ENCODE measurements around the gene POLD2. TPM values are rescaled to one million over a fixed set of nuclear protein-coding genes. Genes with fewer than 3 reads are reported as not detected.

The POLD2 gene
- total and polyA plus RNA-seq, 5 donors from 2014 or later: 37.1 to 59.0 (median 54.2) TPM

- Histone ChIP-seq H3K36me3 (ENCODE audit: control insufficient read depth, insufficient read depth, low read length) (no peaks in the 10 kb centered on the region), H3K27ac (ENCODE audit: insufficient read depth, low read length, poor library complexity, severe bottlenecking) (no peak overlapping the region), H3K27me3 (ENCODE audit: control insufficient read depth, insufficient read depth, low read length) (no peaks in the 10 kb centered on the region), H3K4me3 (ENCODE audit: low read depth, low read length) (no peak overlapping the region), H3K4me1 (ENCODE audit: control insufficient read depth, insufficient read depth, low read length, poor library complexity, severe bottlenecking) (peaks cover 7% of the 10 kb centered on the region), H3K9me3 (ENCODE audit: control insufficient read depth in 2 of 2, low read length in 2 of 2) (no peaks in the 10 kb centered on the region)
- peak overlapping the region in 2 of 3 donors; percentile 76 to 86 for H3K27ac Mint-ChIP-seq
- ATAC-seq (ENCODE audit: low read depth in 2 of 2) (peak in 1 of 2 donors; percentile 44), DNase-seq (peak; percentile 40 to 73 (median 66))
- peak overlapping the region; percentile 49 to 75 (median 62) for H3K4me3 Mint-ChIP-seq
- H3K27me3 Mint-ChIP-seq: peaks cover 9% of the 10 kb centered on the region
- no peaks in the 10 kb centered on the region for H3K36me3 Mint-ChIP-seq
- H3K9me3 Mint-ChIP-seq: peaks cover 0 to 1% (median 0%) of the 10 kb centered on the region in 7 donors
- H3K4me1 Mint-ChIP-seq: peaks cover 0 to 14% (median 0%) of the 10 kb centered on the region in 4 donors
Measured at GRCh38 chr7:44145969-44146911, 22.9 kb upstream of the POLD2 start.

- H3K4me1 ChIP-seq (ENCODE audit: control insufficient read depth, insufficient read depth, low read length, poor library complexity, severe bottlenecking): peaks cover 7% of the 10 kb centered on the region
- Mint-ChIP-seq H3K4me3 (peak overlapping the region; percentile 17 to 75 (median 66)), H3K36me3 (no peaks in the 10 kb centered on the region), H3K4me1 (peaks cover 0 to 14% (median 0%) of the 10 kb centered on the region in 4 donors), H3K27me3 (peaks cover 9% of the 10 kb centered on the region), H3K9me3 (peaks cover 0 to 1% (median 0%) of the 10 kb centered on the region in 7 donors), H3K27ac (peak overlapping the region in 2 of 3 donors; percentile 76 to 86)
- H3K4me3 ChIP-seq (ENCODE audit: low read depth, low read length): no peak overlapping the region
- H3K27me3 ChIP-seq (ENCODE audit: control insufficient read depth, insufficient read depth, low read length): no peaks in the 10 kb centered on the region
- DNase-seq (peak; percentile 49 to 52 (median 51)), ATAC-seq (ENCODE audit: low read depth in 2 of 2) (peak; percentile 40 to 48)
- no peaks in the 10 kb centered on the region for H3K9me3 ChIP-seq (ENCODE audit: control insufficient read depth in 2 of 2, low read length in 2 of 2)
- no peaks in the 10 kb centered on the region for H3K36me3 ChIP-seq (ENCODE audit: control insufficient read depth, insufficient read depth, low read length)
- H3K27ac ChIP-seq (ENCODE audit: insufficient read depth, low read length, poor library complexity, severe bottlenecking): no peak overlapping the region
Measured at GRCh38 chr7:44145479-44145968, 22.2 kb upstream of the POLD2 start.

GRCh38 chr7:44144968-44145478 is 21.7 kb upstream of the POLD2 start:
- Mint-ChIP-seq H3K9me3 (peaks cover 0 to 1% (median 0%) of the 10 kb centered on the region in 7 donors), H3K36me3 (no peaks in the 10 kb centered on the region), H3K4me1 (peaks cover 0 to 14% (median 0%) of the 10 kb centered on the region in 4 donors), H3K27me3 (peaks cover 9% of the 10 kb centered on the region), H3K27ac (peak overlapping the region in 2 of 3 donors; percentile 76 to 86), H3K4me3 (peak overlapping the region in 3 of 4 donors; percentile 63 to 75 (median 70))
- H3K9me3 ChIP-seq (ENCODE audit: control insufficient read depth in 2 of 2, low read length in 2 of 2): no peaks in the 10 kb centered on the region
- no peaks in the 10 kb centered on the region for H3K36me3 ChIP-seq (ENCODE audit: control insufficient read depth, insufficient read depth, low read length)
- H3K4me3 ChIP-seq (ENCODE audit: low read depth, low read length): no peak overlapping the region
- DNase-seq (no peak), ATAC-seq (ENCODE audit: low read depth in 2 of 2) (no peak)
- no peak overlapping the region for H3K27ac ChIP-seq (ENCODE audit: insufficient read depth, low read length, poor library complexity, severe bottlenecking)
- no peaks in the 10 kb centered on the region for H3K27me3 ChIP-seq (ENCODE audit: control insufficient read depth, insufficient read depth, low read length)
- H3K4me1 ChIP-seq (ENCODE audit: control insufficient read depth, insufficient read depth, low read length, poor library complexity, severe bottlenecking): peaks cover 7% of the 10 kb centered on the region

- Mint-ChIP-seq H3K36me3 (no peaks in the 10 kb centered on the region), H3K4me1 (peaks cover 0 to 14% (median 0%) of the 10 kb centered on the region in 4 donors), H3K9me3 (peaks cover 0 to 2% (median 0%) of the 10 kb centered on the region in 7 donors), H3K4me3 (no peak overlapping the region), H3K27me3 (peaks cover 9% of the 10 kb centered on the region), H3K27ac (no peak overlapping the region)
- ATAC-seq (ENCODE audit: low read depth in 2 of 2) (no peak), DNase-seq (no peak)
- Histone ChIP-seq H3K4me3 (ENCODE audit: low read depth, low read length) (no peak overlapping the region), H3K27me3 (ENCODE audit: control insufficient read depth, insufficient read depth, low read length) (no peaks in the 10 kb centered on the region), H3K27ac (ENCODE audit: insufficient read depth, low read length, poor library complexity, severe bottlenecking) (no peak overlapping the region), H3K9me3 (ENCODE audit: control insufficient read depth in 2 of 2, low read length in 2 of 2) (no peaks in the 10 kb centered on the region), H3K36me3 (ENCODE audit: control insufficient read depth, insufficient read depth, low read length) (no peaks in the 10 kb centered on the region), H3K4me1 (ENCODE audit: control insufficient read depth, insufficient read depth, low read length, poor library complexity, severe bottlenecking) (peaks cover 7% of the 10 kb centered on the region)
Measured at GRCh38 chr7:44144426-44144967, 21.1 kb upstream of the POLD2 start.

- peaks cover 13% of the 10 kb centered on the region for H3K27me3 Mint-ChIP-seq
Measured at GRCh38 chr7:44143646-44144250, 20.4 kb upstream of the POLD2 start.

GRCh38 chr7:44142028-44142427 is 18.7 kb upstream of the POLD2 start:
- Histone ChIP-seq H3K4me3 (ENCODE audit: low read depth, low read length) (no peak overlapping the region), H3K9me3 (ENCODE audit: control insufficient read depth in 2 of 2, low read length in 2 of 2) (no peaks in the 10 kb centered on the region), H3K4me1 (ENCODE audit: control insufficient read depth, insufficient read depth, low read length, poor library complexity, severe bottlenecking) (peaks cover 7% of the 10 kb centered on the region), H3K36me3 (ENCODE audit: control insufficient read depth, insufficient read depth, low read length) (no peaks in the 10 kb centered on the region), H3K27ac (ENCODE audit: insufficient read depth, low read length, poor library complexity, severe bottlenecking) (no peak overlapping the region), H3K27me3 (ENCODE audit: control insufficient read depth, insufficient read depth, low read length) (no peaks in the 10 kb centered on the region)
- Mint-ChIP-seq H3K4me1 (peaks cover 0 to 14% (median 0%) of the 10 kb centered on the region in 4 donors), H3K9me3 (peaks cover 0 to 2% (median 0%) of the 10 kb centered on the region in 7 donors), H3K36me3 (no peaks in the 10 kb centered on the region), H3K27me3 (peaks cover 11% of the 10 kb centered on the region), H3K27ac (no peak overlapping the region), H3K4me3 (no peak overlapping the region)
- DNase-seq (no peak), ATAC-seq (ENCODE audit: low read depth in 2 of 2) (no peak)

More at GRCh38 chr7:44143646-44144250, 20.4 kb upstream of the POLD2 start:
- Histone ChIP-seq H3K36me3 (ENCODE audit: control insufficient read depth, insufficient read depth, low read length) (no peaks in the 10 kb centered on the region), H3K4me3 (ENCODE audit: low read depth, low read length) (no peak overlapping the region), H3K4me1 (ENCODE audit: control insufficient read depth, insufficient read depth, low read length, poor library complexity, severe bottlenecking) (peaks cover 7% of the 10 kb centered on the region), H3K27ac (ENCODE audit: insufficient read depth, low read length, poor library complexity, severe bottlenecking) (no peak overlapping the region), H3K27me3 (ENCODE audit: control insufficient read depth, insufficient read depth, low read length) (no peaks in the 10 kb centered on the region), H3K9me3 (ENCODE audit: control insufficient read depth in 2 of 2, low read length in 2 of 2) (no peaks in the 10 kb centered on the region)
- Mint-ChIP-seq H3K4me3 (no peak overlapping the region), H3K27ac (peak overlapping the region in 1 of 3 donors; percentile 20), H3K36me3 (no peaks in the 10 kb centered on the region), H3K9me3 (peaks cover 0 to 2% (median 0%) of the 10 kb centered on the region in 7 donors), H3K4me1 (peaks cover 0 to 14% (median 0%) of the 10 kb centered on the region in 4 donors)
- ATAC-seq (ENCODE audit: low read depth in 2 of 2) (no peak), DNase-seq (no peak)

GRCh38 chr7:44141221-44141850 is 18.0 kb upstream of the POLD2 start, which contains the start of gene MYL7:
Gene MYL7, minus strand, starts transcription at chr7:44141332. Its CDS starts 27 bp downstream, at chr7:44141305.
- Mint-ChIP-seq H3K9me3 (peaks cover 0 to 2% (median 0%) of the 10 kb centered on the region in 7 donors), H3K27me3 (peaks cover 12% of the 10 kb centered on the region), H3K4me1 (peaks cover 0 to 11% (median 0%) of the 10 kb centered on the region in 4 donors), H3K36me3 (no peaks in the 10 kb centered on the region), H3K4me3 (no peak within 1 kb of the TSS), H3K27ac (no peak within 1 kb of the TSS)
- Histone ChIP-seq H3K27me3 (ENCODE audit: control insufficient read depth, insufficient read depth, low read length) (no peaks in the 10 kb centered on the region), H3K27ac (ENCODE audit: insufficient read depth, low read length, poor library complexity, severe bottlenecking) (no peak within 1 kb of the TSS), H3K4me1 (ENCODE audit: control insufficient read depth, insufficient read depth, low read length, poor library complexity, severe bottlenecking) (peaks cover 6% of the 10 kb centered on the region), H3K9me3 (ENCODE audit: control insufficient read depth in 2 of 2, low read length in 2 of 2) (no peaks in the 10 kb centered on the region), H3K4me3 (ENCODE audit: low read depth, low read length) (no peak within 1 kb of the TSS), H3K36me3 (ENCODE audit: control insufficient read depth, insufficient read depth, low read length) (no peaks in the 10 kb centered on the region)
- no peak for ATAC-seq (ENCODE audit: low read depth in 2 of 2)
- no peak for DNase-seq
